ENCODE results near the gene DDX23.

GRCh38 chr12:48819986-48820725, 31.8 kb downstream of the DDX23 start:
- TF ChIP-seq, protein P1, sequence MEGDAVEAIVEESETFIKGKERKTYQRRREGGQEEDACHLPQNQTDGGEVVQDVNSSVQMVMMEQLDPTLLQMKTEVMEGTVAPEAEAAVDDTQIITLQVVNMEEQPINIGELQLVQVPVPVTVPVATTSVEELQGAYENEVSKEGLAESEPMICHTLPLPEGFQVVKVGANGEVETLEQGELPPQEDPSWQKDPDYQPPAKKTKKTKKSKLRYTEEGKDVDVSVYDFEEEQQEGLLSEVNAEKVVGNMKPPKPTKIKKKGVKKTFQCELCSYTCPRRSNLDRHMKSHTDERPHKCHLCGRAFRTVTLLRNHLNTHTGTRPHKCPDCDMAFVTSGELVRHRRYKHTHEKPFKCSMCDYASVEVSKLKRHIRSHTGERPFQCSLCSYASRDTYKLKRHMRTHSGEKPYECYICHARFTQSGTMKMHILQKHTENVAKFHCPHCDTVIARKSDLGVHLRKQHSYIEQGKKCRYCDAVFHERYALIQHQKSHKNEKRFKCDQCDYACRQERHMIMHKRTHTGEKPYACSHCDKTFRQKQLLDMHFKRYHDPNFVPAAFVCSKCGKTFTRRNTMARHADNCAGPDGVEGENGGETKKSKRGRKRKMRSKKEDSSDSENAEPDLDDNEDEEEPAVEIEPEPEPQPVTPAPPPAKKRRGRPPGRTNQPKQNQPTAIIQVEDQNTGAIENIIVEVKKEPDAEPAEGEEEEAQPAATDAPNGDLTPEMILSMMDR (IDR thresholded peaks at IDR 0.05), result no peak
- TF ChIP-seq SREBF2 (IDR thresholded peaks at IDR 0.05) (no peak), CEBPB (IDR thresholded peaks at IDR 0.05) (no peak), RAD21 (conservative IDR thresholded peaks at IDR 0.05 in 1 of 2, IDR thresholded peaks at IDR 0.05 in 1 of 2) (no peak), ZFP36 (IDR thresholded peaks at IDR 0.05; ENCODE audit: borderline replicate concordance, partially characterized antibody) (no peak), EP300 (IDR thresholded peaks at IDR 0.05) (no peak)
